ENCODE measurements around the gene SLC6A3.

DNA sequence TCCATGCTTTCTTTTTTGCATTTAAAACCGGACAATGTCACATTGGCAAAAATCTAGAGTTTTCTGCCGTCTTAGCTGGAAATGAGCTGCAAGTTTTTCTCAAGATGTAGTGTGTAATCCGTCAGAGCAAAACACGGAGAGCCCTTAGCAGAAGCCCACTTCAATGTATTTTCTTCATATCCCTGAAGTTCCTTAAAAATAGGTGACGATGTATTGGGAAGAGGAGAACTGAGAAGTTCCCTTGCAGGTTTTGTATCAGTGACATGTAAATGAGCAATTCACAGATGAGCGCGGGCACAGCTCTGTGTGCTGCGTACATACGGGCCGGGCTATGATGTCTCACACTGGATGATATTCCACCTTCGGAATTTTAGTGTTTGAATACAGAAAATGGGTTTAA is 85.5 kb downstream of the SLC6A3 start:
- TF ChIP-seq EZH2 (IDR thresholded peaks at IDR 0.05; ENCODE audit: insufficient read depth, poor library complexity, severe bottlenecking) (no peak), EZH2phosphoT487 (IDR thresholded peaks at IDR 0.05; ENCODE audit: insufficient read depth, low read depth) (no peak)

Data from GM23248 (cell line).